Activated CD4-positive, CD25-positive, alpha-beta regulatory T cell (primary cell): ENCODE data around the gene ZSCAN9.

Source experiments
- DNase-seq, 4 experiments: peaks; one replicate each; lab custom pipeline; 2025; lab: John Stamatoyannopoulos, UW

ZSCAN9 gene

DNA sequence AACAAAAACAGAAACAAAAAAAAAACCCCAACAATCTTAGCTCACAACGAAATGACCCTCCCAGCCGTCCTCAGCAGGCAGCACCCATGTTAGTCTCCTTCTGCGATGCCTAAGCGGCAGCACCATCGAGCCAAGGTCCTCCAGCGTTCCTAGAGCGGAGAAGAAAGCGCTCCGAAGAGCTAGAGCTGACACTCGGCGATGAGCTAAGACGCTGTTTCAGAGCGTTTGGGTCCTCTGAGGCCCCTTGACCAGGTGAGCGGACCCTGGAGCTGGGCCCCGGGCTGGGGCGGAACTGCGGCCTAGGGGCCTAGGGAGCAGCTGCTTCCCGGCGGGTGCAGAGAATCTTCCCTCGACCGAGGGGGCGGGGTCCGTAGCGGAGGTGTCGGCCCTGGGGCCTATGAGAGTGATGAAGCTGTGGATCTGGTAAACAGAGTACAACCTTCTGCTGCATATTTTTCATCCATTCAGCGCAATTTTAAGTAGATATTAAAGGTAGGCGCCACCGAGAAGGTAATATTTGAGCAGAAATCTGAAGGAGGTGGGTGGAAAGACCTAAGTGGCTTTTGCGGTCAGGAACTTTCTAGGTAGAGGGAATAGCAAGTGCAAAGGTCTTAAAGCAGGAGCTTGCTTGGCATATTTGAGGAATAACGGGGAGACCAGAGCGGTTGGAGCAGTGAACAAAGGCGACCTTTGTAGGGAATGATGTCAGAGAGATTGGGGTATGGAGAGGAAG is 42.1 kb downstream of the ZSCAN9 start, which contains the start of gene ZSCAN26:
ZSCAN26 (plus strand) TSS at position 182 of the 733 bp plus-strand sequence. CDS start 4,777 bp downstream, outside the sequence.
- DNase-seq: peak; percentile 65 to 80 (median 72)

DNA sequence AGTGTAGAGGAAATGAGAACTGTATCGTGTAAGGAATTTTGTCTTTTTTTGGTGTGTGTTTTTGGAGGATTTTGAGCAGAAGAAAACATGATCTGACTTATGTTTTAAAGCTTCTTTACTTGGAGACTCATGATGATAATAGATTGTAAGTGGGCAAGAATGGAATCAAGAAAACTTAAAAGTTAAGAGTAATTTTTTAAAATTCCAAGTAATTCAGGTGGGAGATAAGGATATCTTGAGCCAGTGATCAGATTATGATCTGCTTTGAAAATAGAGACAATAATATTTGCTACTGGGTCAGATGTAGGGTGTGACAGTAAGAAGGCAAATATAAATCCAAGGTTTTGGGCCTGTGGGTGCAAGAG is 42.6 kb downstream of the ZSCAN9 start:
- no peak for DNase-seq

DNA sequence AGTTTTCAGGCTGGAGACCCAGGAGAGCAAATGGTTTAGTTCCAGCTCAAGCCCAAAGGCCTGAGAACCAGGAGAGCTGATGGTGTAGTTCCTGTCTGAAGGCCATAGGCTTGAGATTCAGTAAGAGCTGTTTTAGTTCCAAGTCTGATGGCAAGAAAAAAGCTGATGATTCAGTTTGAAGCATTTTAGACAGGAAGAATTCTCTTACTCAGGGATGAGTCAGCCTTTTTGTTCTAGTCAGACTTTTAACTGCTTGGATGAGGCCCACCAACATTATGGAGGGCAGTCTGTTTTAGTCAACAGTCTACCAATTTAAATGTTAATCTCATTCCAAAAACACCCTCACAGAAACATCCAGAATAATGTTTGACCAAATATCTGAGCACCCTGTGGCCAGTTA is 44.4 kb downstream of the ZSCAN9 start:
- DNase-seq: no peak

DNA sequence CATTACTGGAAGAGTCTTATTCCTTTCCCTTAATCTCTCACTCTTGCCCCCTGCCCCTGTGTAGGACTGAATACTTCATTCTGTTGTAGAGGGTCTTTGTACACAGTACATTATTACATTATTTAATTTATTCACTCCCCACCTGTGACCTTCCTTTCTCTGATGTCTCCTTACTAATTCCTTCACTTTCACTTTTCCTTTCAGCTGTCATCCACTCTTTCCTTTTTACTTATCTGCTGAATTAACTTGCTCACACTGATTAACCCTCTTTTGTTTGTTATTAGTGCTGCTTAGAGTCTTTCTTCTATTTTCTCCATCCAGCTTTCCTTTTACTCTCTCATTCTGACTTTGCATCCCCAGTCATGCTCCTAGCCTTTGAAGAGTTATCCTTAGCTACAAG is 49.8 kb downstream of the ZSCAN9 start:
- no peak for DNase-seq

DNA sequence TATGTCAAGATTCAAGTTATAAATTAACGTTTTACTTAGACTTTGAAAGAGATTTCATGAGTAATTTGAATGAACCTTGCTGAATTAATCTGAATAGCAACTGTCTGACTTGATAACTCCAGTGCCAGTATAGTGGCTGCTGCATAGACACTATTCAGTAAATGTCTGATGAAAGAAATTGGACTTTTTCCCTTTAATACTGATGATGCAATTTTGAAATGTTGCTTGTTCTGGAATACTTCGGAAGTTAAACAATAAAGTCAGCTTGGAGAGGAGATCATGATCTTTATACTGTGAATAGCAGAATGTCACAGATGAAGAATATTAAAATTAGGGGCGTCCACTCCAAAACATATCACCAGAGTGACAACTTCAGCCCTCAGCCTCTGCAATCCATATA is 52.7 kb downstream of the ZSCAN9 start:
- no peak for DNase-seq

DNA sequence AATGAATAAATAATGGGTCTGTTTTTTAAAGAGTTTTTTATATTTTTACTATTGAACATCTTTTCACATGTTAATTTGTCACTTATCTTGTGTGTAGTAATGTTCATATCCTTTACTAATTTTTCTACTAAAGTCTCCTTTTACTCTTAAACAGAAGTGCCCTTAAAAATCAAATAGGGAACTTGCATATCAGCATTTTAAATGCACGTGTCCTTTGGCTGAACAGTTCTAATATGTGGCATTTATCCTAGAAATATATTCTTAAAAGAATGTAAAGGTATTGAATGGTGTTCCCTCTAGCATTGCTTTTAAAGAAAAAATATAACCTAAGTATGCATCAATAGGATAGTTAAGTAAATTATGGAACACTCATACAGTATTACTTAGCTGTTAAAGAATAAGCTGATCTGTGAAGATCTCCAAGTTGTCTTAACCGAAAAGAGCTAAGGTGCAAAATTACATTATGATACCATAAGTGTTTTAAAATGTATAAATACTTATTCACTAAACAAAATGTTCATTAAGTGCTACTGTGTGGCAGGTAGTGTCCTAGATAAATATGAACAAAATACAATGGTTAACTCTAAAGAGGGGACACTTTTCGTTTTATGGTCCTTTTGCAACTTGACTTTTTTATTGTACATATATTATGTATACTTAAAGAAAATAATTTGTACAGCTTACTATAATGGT is 55.7 kb downstream of the ZSCAN9 start:
- no peak for DNase-seq

DNA sequence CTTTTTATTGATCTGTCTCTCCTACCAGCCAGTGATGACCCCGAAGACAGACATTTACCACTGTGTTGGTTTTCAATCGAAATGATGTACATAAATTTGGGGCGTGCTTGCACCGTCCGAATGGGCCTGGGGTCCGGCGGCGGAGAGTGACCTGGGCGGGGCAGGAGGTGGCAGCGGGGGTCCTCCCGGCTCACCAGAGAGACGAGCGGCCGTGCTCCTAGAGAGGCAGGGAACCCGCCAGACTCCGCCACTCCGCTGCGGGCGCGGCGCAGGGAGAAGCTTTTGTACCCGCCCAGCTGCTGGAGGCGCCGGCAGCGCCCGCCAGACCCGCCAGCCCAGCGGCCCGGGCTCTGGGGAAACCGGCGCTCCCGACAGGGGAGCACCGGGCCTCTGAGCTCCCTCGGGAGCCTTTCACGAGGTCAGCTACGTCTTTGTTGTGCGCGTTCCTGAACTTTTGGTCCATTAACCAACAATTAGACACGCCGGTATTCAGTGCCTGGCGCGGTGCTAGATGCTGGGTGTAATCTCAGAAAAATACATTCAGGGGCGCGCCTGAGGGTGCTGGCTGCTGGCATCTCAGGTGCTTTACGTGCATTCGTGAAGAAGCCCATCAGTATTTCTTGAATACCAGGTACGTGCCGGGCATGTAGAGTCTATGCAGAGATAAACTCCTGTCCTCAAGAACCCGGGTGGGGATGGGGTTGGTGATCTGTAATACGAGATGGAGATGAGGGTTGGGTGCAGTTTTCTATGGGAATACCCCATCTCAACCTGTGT is 56.4 kb downstream of the ZSCAN9 start, which contains the start of gene PGBD1:
PGBD1 (plus strand) TSS at position 285 of the 777 bp plus-strand sequence. CDS start 2,242 bp downstream, outside the sequence.
- DNase-seq: peak in 2 of 4 experiments; percentile 22 to 28

DNA sequence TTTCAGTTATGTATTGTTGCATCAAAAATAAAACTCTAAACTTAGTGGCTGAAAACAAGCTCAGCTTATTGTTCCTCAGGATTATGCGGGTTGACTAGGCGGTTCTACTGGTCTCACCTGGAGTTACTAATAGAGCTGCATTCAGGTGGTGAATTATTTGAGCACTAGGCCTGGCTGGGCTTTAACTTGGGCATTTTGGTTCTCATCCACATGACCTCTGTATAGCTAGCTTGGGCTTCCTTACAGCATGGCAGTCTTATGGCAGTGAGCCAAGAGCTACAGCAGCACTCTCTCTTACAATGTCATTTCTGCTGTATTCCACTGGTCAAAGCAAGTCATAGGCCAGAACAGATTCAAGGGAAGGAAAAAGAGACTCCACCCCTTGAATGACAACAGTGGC is 57.9 kb downstream of the ZSCAN9 start:
- no peak for DNase-seq
